Mammary epithelial cell (primary cell): ENCODE results near the gene DNAH9.

ENCODE experiments used
- EZH2 ChIP-seq: IDR thresholded peaks from 2 replicates; pipeline ENCODE4 v1.6.1; 2012; ENCODE audit warnings: low read length, inconsistent platforms, borderline replicate concordance
- TF ChIP-seq, protein P1 (sequence below), 2 donors: IDR thresholded peaks in 1 of 2; conservative IDR thresholded peaks in 1 of 2; 2 replicates each; pipeline ENCODE4 v1.5.1; 2011 to 2012; ENCODE audit warnings: inconsistent platforms in 2 of 2, low read length in 2 of 2, mild to moderate bottlenecking in 2 of 2, control low read depth in 1 of 2, low read depth in 1 of 2; ENCODE audit not compliant: insufficient read depth in 1 of 2; ENCODE audit errors: extremely low read depth in 1 of 2

DNA sequence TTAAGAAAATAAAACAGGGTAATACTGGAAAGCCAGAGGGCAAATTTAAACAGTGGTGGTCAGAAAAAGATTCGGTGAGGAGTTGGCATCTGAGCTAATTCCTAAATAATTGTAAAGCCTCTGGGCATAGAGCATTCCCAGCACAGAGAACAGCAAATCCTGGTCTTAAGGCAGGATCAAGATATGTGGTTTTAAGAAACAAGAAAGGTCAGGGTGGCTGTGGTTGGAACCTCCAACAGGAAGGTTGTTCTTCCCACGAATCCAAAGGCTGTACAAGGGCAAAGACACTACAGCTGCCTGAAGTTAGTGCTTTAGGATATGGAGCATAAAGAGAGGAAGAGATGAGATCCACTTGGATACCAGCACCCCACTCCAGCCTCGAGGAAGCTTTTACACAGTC lies 284.4 kb downstream of the DNAH9 start:
- TF ChIP-seq, protein P1, sequence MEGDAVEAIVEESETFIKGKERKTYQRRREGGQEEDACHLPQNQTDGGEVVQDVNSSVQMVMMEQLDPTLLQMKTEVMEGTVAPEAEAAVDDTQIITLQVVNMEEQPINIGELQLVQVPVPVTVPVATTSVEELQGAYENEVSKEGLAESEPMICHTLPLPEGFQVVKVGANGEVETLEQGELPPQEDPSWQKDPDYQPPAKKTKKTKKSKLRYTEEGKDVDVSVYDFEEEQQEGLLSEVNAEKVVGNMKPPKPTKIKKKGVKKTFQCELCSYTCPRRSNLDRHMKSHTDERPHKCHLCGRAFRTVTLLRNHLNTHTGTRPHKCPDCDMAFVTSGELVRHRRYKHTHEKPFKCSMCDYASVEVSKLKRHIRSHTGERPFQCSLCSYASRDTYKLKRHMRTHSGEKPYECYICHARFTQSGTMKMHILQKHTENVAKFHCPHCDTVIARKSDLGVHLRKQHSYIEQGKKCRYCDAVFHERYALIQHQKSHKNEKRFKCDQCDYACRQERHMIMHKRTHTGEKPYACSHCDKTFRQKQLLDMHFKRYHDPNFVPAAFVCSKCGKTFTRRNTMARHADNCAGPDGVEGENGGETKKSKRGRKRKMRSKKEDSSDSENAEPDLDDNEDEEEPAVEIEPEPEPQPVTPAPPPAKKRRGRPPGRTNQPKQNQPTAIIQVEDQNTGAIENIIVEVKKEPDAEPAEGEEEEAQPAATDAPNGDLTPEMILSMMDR (conservative IDR thresholded peaks at IDR 0.05 in 1 of 2, IDR thresholded peaks at IDR 0.05 in 1 of 2; ENCODE audit: extremely low read depth in 1 of 2, insufficient read depth in 1 of 2, low read depth in 1 of 2, low read length in 2 of 2), result no peak
- TF ChIP-seq EZH2, result no peak
